SK-N-SH treated with all-trans-retinoic acid at 6 μM for 48 hours (cell line): ENCODE measurements around the gene ERBB2.

Experiments used
- PPARA ChIP-seq: fragments of 250-450 bp; sonication (Bioruptor Pico); IDR thresholded peaks from 2 replicates; pipeline ENCODE4 v1.5.0; 2020; ENCODE audit warnings: mild to moderate bottlenecking, borderline replicate concordance
- TCF4 ChIP-seq: fragments of 250-450 bp; sonication (Bioruptor Pico); IDR thresholded peaks from 2 replicates; pipeline ENCODE4 v1.8.0; 2021; ENCODE audit warnings: mild to moderate bottlenecking, moderate library complexity, borderline replicate concordance
- TF ChIP-seq, protein P1 (sequence below): fragments of 250-450 bp; sonication (Bioruptor Pico); IDR thresholded peaks from 2 replicates; pipeline ENCODE4 v1.8.0; 2020; ENCODE audit warnings: mild to moderate bottlenecking, moderate library complexity, borderline replicate concordance

DNA sequence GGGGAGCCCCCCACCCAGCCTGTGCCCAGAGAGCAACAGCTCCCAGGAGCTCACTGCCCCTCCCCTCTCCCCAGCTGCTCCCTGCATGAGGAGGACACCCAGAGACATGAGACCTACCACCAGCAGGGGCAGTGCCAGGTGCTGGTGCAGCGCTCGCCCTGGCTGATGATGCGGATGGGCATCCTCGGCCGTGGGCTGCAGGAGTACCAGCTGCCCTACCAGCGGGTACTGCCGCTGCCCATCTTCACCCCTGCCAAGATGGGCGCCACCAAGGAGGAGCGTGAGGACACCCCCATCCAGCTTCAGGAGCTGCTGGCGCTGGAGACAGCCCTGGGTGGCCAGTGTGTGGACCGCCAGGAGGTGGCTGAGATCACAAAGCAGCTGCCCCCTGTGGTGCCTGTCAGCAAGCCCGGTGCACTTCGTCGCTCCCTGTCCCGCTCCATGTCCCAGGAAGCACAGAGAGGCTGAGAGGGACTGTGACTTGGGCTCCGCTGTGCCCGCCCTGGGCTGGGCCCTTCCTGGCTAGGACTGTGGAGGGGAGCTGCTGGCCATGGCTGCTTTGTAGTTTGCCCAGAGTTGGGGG lies 34.1 kb upstream of the ERBB2 start:
- TF ChIP-seq, protein P1, sequence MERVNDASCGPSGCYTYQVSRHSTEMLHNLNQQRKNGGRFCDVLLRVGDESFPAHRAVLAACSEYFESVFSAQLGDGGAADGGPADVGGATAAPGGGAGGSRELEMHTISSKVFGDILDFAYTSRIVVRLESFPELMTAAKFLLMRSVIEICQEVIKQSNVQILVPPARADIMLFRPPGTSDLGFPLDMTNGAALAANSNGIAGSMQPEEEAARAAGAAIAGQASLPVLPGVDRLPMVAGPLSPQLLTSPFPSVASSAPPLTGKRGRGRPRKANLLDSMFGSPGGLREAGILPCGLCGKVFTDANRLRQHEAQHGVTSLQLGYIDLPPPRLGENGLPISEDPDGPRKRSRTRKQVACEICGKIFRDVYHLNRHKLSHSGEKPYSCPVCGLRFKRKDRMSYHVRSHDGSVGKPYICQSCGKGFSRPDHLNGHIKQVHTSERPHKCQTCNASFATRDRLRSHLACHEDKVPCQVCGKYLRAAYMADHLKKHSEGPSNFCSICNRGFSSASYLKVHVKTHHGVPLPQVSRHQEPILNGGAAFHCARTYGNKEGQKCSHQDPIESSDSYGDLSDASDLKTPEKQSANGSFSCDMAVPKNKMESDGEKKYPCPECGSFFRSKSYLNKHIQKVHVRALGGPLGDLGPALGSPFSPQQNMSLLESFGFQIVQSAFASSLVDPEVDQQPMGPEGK: no peak
- TF ChIP-seq PPARA (CRISPR knock-in tag) (no peak), TCF4 (CRISPR knock-in tag) (no peak)
